ENCODE measurements around the gene STON2.
A peak's percentile ranks its signal among the peaks of the same experiment; 100 is the strongest.
"Not testable (repeated sequence)": the region's sequence is repeated elsewhere in the genome, so short reads cannot be mapped to it uniquely, and the experiment has no call there.

Gene STON2

GRCh38 chr14:81260732-81261131 is 139.4 kb downstream of the STON2 start:
- DNase-seq: no peak

GRCh38 chr14:81256289-81256960 is 143.7 kb downstream of the STON2 start:
- DNase-seq: no peak

GRCh38 chr14:81252278-81252677 is 147.8 kb downstream of the STON2 start:
- no peak for DNase-seq

- DNase-seq: no peak
Measured at GRCh38 chr14:81247271-81247766, 152.8 kb downstream of the STON2 start.

- no peak for DNase-seq
Measured at GRCh38 chr14:81246461-81247270, 153.5 kb downstream of the STON2 start.

GRCh38 chr14:81245771-81246170 is 154.4 kb downstream of the STON2 start:
- DNase-seq: no peak

- not testable (repeated sequence) for DNase-seq
Measured at GRCh38 chr14:81244431-81244830, 155.7 kb downstream of the STON2 start.

- DNase-seq: no peak
Measured at GRCh38 chr14:81243499-81243898, 156.6 kb downstream of the STON2 start.

- not testable (repeated sequence) for DNase-seq
Measured at GRCh38 chr14:81236849-81237248, 163.3 kb downstream of the STON2 start.

GRCh38 chr14:81236138-81236537 is 164.0 kb downstream of the STON2 start:
- DNase-seq: no peak

- DNase-seq: no peak
Measured at GRCh38 chr14:81235096-81235495, 165.0 kb downstream of the STON2 start.

GRCh38 chr14:81234278-81234677 is 165.8 kb downstream of the STON2 start:
- DNase-seq: no peak

GRCh38 chr14:81233615-81234014 is 166.5 kb downstream of the STON2 start:
- DNase-seq: no peak

GRCh38 chr14:81231540-81231939 is 168.6 kb downstream of the STON2 start:
- no peak for DNase-seq

GRCh38 chr14:81224222-81224621 is 175.9 kb downstream of the STON2 start:
- DNase-seq: no peak

- DNase-seq: not testable (repeated sequence)
Measured at GRCh38 chr14:81223788-81224187, 176.3 kb downstream of the STON2 start.

- DNase-seq: no peak
Measured at GRCh38 chr14:81222691-81223090, 177.4 kb downstream of the STON2 start.

- no peak for DNase-seq
Measured at GRCh38 chr14:81222126-81222525, 178.0 kb downstream of the STON2 start.

GRCh38 chr14:81221579-81222102 is 178.5 kb downstream of the STON2 start:
- peak in 1 of 2 experiments; percentile 28 for DNase-seq

- peak; percentile 94 to 95 for DNase-seq
Measured at GRCh38 chr14:81220830-81221578, 179.1 kb downstream of the STON2 start, which contains the start of gene GTF2A1. Gene GTF2A1, minus strand, starts transcription at chr14:81220959. Its CDS starts 441 bp downstream, at chr14:81220518.

GRCh38 chr14:81220580-81220829 is 179.6 kb downstream of the STON2 start:
- DNase-seq: no peak

- DNase-seq: peak; percentile 57 to 65
Measured at GRCh38 chr14:81219759-81220579, 180.2 kb downstream of the STON2 start.
